Medulla oblongata (tissue), 1 donor: ENCODE measurements around the gene TSHZ2.

Source experiments
- DNase-seq: peaks from one replicate; pipeline ENCODE4 v3.0.0-alpha.2; 2015; ENCODE audit errors: extremely low spot score

TSHZ2 gene

GRCh38 chr20:53126185-53126584 lies 154.0 kb downstream of the TSHZ2 start:
- no peak for DNase-seq

DNA sequence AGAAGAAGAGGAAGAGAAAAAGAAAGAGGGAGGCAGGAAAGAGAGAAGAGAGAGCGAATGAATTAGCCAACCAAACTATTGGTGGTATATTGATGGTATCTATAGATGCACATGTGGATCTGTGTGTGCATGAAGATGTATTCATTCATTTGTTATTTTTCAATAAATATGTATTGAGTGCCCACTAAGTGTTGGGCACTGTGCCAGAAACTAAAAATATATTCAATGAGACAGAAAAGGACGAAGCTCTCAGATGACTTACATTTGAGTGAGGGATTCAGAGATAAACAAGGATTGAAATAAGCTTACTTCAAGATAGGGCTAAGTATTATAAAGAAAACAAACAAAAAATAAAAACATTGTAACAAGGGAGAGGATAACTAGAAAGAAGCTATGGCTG lies 154.9 kb downstream of the TSHZ2 start:
- no peak for DNase-seq

- DNase-seq, result no peak
Observed at GRCh38 chr20:53128004-53128403, 155.8 kb downstream of the TSHZ2 start.

GRCh38 chr20:53129563-53129962 lies 157.4 kb downstream of the TSHZ2 start:
- DNase-seq, result no peak

- no peak for DNase-seq
Observed at GRCh38 chr20:53130795-53131194, 158.6 kb downstream of the TSHZ2 start.

DNA sequence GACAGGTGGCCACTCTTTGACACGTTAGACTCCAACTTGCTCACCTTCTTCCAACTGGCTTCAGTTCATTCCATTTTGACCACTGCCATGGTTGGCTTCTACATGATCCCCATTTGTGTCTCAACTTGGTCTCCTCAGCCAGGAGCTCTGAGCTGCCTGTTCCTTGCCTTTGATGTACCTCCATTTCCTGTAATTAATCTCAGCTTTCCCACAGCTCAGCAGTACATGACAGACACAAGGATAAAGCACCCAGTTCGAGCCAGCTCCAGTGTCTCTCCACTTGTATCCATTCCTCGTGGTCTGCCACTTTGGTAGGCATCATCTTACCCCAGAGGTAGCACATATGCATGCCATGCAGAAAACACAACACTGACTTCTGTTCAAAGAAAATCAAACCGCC lies 161.0 kb downstream of the TSHZ2 start:
- no peak for DNase-seq

- DNase-seq, result no peak
Observed at GRCh38 chr20:53133628-53134027, 161.5 kb downstream of the TSHZ2 start.

DNA sequence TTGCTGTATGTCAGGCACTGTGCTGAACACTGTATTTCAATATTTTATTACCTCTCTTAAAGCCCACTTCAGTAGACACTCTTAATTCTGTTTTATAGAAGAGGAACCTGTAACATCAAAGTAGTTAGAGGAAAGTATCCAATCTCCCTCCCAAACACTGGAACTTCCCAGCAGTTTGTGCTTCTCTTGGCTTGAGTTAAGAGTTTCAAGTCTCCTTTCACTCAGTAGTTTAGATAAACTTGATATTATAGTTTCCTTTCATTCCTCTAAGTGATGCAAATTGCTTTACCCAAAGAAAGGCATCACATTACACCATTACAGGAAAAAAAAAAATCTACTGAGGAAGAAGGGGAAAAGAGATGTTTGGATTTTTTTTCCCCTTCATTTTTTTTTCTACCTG lies 164.3 kb downstream of the TSHZ2 start:
- DNase-seq, result no peak

- DNase-seq, result no peak
Observed at GRCh38 chr20:53138454-53139262, 166.5 kb downstream of the TSHZ2 start.

- no peak for DNase-seq
Observed at GRCh38 chr20:53141201-53142050, 169.3 kb downstream of the TSHZ2 start.

- DNase-seq, result no peak
Observed at GRCh38 chr20:53142225-53143127, 170.3 kb downstream of the TSHZ2 start.

- DNase-seq, result no peak
Observed at GRCh38 chr20:53146201-53146891, 174.2 kb downstream of the TSHZ2 start.

GRCh38 chr20:53148771-53149147 lies 176.6 kb downstream of the TSHZ2 start:
- DNase-seq, result no peak

DNA sequence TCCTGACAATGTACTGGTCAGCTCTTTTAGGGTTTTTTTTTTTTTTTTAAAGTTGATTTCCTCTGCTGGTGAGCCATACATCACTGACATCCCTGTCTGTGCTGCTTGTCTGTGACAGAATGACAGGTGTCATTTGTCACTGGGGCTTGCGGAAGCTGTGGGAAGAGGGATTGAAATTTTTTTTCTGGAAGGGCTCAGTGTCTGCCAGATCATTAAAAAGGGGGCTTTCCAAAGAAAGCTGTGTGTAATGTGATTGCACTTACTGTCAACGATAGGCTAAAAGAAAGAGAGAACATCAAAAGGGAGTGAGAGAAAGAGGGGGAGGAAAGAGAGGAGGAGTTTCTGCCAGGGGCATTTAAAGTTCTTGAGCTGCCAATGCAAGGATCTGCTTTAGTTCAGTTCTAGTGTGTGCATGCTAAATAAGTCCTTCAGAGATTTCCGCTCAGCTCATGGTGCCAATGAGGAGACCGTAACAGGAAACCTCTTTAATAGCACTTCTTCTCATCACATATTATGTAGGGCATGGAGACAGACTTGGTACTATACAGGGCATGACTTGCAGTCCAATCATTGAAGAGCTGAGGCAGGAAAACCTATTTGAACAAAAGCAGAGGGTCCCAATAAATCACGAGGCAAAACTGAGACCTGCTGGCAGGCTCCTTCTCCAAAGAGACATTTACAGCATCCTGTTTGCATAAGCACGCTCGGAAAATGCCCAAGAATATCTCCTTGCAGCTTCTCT lies 177.2 kb downstream of the TSHZ2 start:
- no peak for DNase-seq

DNA sequence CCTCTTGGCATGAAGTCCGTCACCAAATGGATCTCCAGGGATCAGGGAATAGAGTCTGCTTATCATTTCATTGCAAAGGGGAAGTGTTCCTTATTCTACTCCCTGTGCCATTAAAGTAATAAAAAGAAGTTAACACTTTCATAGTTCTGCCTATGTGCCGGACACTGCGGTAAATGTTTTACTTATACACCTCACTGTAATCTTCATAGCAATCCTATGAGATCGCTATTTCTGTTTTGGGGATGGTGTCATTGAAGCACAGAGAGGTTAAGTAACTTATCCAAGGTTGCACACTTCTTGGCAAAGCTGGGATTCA lies 177.7 kb downstream of the TSHZ2 start:
- DNase-seq, result no peak

DNA sequence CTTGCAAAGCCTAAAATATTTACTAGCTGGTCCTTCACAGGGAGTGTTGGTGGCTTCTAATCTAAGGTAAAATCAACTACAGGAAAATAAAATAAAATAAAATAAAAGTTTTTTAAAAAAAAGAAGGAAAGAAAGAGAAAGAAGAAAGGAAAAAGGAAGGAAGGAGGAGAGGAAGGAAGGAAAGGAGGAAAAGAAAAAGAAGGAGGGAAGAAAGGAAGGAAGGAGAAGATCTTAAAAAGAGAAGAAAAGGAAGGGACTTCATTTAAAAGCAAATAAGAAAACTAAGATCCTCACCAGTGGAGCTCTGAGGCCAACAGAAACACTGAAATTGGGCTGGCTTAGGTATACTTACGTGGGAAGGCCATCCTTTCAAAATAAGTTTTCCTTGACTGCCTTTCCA lies 178.4 kb downstream of the TSHZ2 start:
- no peak for DNase-seq

DNA sequence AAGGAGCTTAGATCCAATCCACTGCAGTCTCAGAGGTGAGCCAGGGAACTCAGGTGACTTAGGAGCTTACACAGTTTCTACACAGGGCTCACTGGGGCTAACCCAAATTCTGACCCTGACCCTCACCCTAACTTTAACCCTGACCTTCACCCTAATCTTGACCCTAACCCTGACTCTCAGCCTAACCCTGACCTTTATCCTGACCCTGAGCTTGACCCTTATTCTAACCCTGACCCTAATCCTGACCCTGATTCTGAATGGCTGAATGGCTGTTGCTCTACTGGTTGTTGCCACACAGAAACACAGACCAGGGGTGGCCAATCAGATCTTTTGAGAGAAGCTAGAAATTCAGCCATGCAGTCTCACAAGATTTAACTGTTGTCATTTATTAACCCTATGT lies 180.1 kb downstream of the TSHZ2 start:
- DNase-seq, result no peak

- no peak for DNase-seq
Observed at GRCh38 chr20:53154540-53154939, 182.4 kb downstream of the TSHZ2 start.

DNA sequence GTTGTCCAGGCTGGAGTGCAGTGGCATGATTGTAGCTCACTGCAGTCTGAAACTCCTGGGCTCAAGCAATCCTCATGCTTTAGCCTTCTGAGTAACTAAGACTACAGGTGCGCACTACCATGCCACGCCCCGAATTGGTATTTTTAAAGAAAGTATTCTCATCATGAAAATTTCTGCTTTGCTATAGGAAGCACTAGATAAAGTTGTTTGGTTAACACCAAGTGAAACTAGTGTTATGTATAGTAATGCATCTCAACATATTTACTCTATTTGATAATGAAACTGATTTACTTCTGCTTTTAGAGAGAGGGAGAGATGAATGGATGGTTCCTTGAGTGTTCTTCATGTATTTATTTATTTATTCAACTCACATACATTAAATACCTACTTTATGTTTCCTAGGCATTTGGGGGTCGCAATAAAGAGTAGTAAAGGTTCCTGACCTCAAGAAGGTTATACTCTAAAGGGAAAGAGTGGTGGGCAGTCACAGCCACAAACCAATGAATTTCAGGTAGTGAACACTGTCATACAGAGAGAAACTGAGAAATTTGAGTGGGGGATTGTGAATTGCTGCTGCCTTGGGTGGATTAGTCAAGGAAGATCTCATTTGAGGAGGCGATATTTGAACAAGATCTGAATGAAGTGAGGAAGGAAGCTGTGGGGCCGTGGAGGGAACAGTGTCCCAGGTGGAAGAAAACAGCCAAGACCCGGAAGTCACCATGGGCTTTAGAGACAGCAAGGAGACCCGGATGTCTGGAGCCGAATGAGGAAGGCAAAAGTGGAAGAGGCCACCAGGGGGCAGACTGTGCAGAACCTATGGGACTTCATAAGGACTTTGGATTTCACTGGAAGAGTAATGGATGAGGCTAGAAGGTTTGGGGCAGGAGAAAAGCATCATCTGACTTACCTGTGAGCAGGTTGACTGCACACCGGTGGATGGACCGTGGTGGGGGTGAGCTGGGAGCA lies 185.6 kb downstream of the TSHZ2 start:
- peak; percentile 16 for DNase-seq

DNA sequence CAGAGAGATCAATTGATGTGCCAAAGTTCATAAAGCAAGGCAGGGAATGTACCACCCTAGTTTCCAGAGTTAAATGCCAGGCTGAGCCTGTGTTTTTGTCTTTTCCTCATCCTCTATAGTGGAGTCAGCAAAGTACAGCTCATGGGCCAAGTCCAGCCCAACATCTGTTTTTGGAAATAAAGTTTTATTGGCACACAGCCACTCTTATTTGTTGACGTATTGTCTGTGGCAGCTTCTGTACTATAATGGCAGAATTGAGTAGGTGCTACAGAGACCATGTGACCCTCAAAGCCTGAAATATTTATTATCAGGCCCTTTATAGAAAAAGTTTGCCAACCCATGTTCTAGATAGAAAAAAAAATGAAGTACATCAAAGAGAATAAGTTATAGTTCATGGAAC lies 187.0 kb downstream of the TSHZ2 start:
- no peak for DNase-seq
